Endothelial cell of umbilical vein (primary cell): ENCODE measurements around the gene IFI27.

Experiments
- CTCF ChIP-seq, 2 donors: IDR thresholded peaks; 1 replicate in 1 of 2; 2 replicates in 1 of 2; pipeline ENCODE4 v1.5.1; 2011; ENCODE audit warnings: low read length in 2 of 2, mild to moderate bottlenecking in 2 of 2, moderate library complexity in 2 of 2, control low read depth in 1 of 2, inconsistent platforms in 1 of 2, low read depth in 1 of 2; ENCODE audit not compliant: insufficient read depth in 1 of 2; ENCODE audit errors: extremely low read depth in 1 of 2
- EZH2 ChIP-seq: IDR thresholded peaks from 2 replicates; pipeline ENCODE4 v1.6.1; 2012; ENCODE audit warnings: borderline replicate concordance, low read depth, mild to moderate bottlenecking, moderate library complexity, low read length, inconsistent platforms; ENCODE audit not compliant: severe bottlenecking
- GATA2 ChIP-seq: IDR thresholded peaks from 2 replicates; pipeline ENCODE4 v1.7.0; 2011; ENCODE audit warnings: low read depth, mild to moderate bottlenecking, moderate library complexity, mixed read lengths, low read length; ENCODE audit not compliant: insufficient read length, insufficient read depth
- JUN ChIP-seq: IDR thresholded peaks from 2 replicates; pipeline ENCODE4 v1.6.1; 2011; ENCODE audit warnings: borderline replicate concordance, low read depth; ENCODE audit not compliant: insufficient read length, insufficient read depth
- MAX ChIP-seq: IDR thresholded peaks from 2 replicates; pipeline ENCODE4 v1.6.1; 2011; ENCODE audit not compliant: insufficient read depth, insufficient read length
- MYC ChIP-seq: IDR thresholded peaks from one replicate; pipeline ENCODE4 v1.6.1; 2011; ENCODE audit warnings: mild to moderate bottlenecking, low read depth, low read length
- POLR2A ChIP-seq: IDR thresholded peaks from 2 replicates; pipeline ENCODE4 v1.6.1; 2012; ENCODE audit warnings: low read depth, mild to moderate bottlenecking, control low read depth, low read length
- POLR2AphosphoS5 ChIP-seq: IDR thresholded peaks from 2 replicates; pipeline ENCODE4 v1.6.1; 2012; ENCODE audit warnings: low read depth, mild to moderate bottlenecking, control low read depth, low read length, moderate library complexity; ENCODE audit not compliant: insufficient read depth

- no peak for TF ChIP-seq CTCF (IDR thresholded peaks at IDR 0.05; ENCODE audit: extremely low read depth in 1 of 2, insufficient read depth in 1 of 2, low read depth in 1 of 2, low read length in 2 of 2)
- TF ChIP-seq EZH2 = no peak
- TF ChIP-seq POLR2A = no peak
- no peak for TF ChIP-seq MAX
- no peak for TF ChIP-seq MYC
- no peak for TF ChIP-seq POLR2AphosphoS5
- TF ChIP-seq JUN = no peak
- no peak for TF ChIP-seq GATA2
Observed at GRCh38 chr14:94152676-94153075, 42.1 kb downstream of the IFI27 start.
